SK-N-SH treated with all-trans-retinoic acid at 6 μM for 48 hours (cell line): Measurements from ENCODE around the gene L3MBTL1.

Experiments used
- ATAC-seq: fragments of 200-7000 bp; cut with Tn5 transposase; 3 replicates; pipeline ENCODE4 v1.9.1; 2020; ENCODE audit warnings: mild to moderate bottlenecking, moderate library complexity
- BACH2 ChIP-seq: fragments of 250-450 bp; sonication (Bioruptor Pico); IDR thresholded peaks from 2 replicates; pipeline ENCODE4 v1.9.0; 2021; ENCODE audit warnings: mild to moderate bottlenecking, borderline replicate concordance
- CREB5 ChIP-seq: fragments of 250-450 bp; sonication (Bioruptor Pico); IDR thresholded peaks from 2 replicates; pipeline ENCODE4 v1.5.1; 2020; ENCODE audit warnings: low read depth, mild to moderate bottlenecking, moderate library complexity
- CSRNP3 ChIP-seq: fragments of 250-450 bp; sonication (Bioruptor Pico); IDR thresholded peaks from 2 replicates; pipeline ENCODE4 v1.5.1; 2021; ENCODE audit warnings: mild to moderate bottlenecking, moderate library complexity
- GLIS3 ChIP-seq: fragments of 250-450 bp; sonication (Bioruptor Pico); IDR thresholded peaks from 2 replicates; pipeline ENCODE4 v1.5.0; 2020; ENCODE audit warnings: mild to moderate bottlenecking, moderate library complexity
- POU6F1 ChIP-seq: fragments of 250-450 bp; sonication (Bioruptor Pico); IDR thresholded peaks from 2 replicates; pipeline ENCODE4 v1.8.0; 2021; ENCODE audit warnings: low read depth, mild to moderate bottlenecking, moderate library complexity, borderline replicate concordance
- RARB ChIP-seq: fragments of 250-450 bp; sonication (Bioruptor Pico); IDR thresholded peaks from 2 replicates; pipeline ENCODE4 v1.8.0; 2021; ENCODE audit warnings: mild to moderate bottlenecking, moderate library complexity
- SNAI2 ChIP-seq: fragments of 250-450 bp; sonication (Bioruptor Pico); IDR thresholded peaks from 2 replicates; pipeline ENCODE4 v1.5.0; 2020; ENCODE audit warnings: mild to moderate bottlenecking, moderate library complexity
- TSHZ2 ChIP-seq: fragments of 250-450 bp; sonication (Bioruptor Pico); IDR thresholded peaks from 2 replicates; pipeline ENCODE4 v1.5.0; 2020; ENCODE audit warnings: mild to moderate bottlenecking, moderate library complexity
- ZFP3 ChIP-seq: fragments of 250-450 bp; sonication (Bioruptor Pico); IDR thresholded peaks from 2 replicates; pipeline ENCODE4 v1.5.0; 2020; ENCODE audit warnings: mild to moderate bottlenecking, moderate library complexity
- ZFP30 ChIP-seq: fragments of 450-650 bp; formaldehyde crosslinking; IDR thresholded peaks from 2 replicates; pipeline ENCODE4 v1.5.0; 2022; ENCODE audit warnings: mild to moderate bottlenecking, moderate library complexity
- ZNF565 ChIP-seq: fragments of 450-650 bp; formaldehyde crosslinking; conservative IDR thresholded peaks from 2 replicates; pipeline ENCODE4 v1.5.0; 2020; ENCODE audit warnings: low read depth, mild to moderate bottlenecking, moderate library complexity
- ZNF70 ChIP-seq: fragments of 450-650 bp; formaldehyde crosslinking; IDR thresholded peaks from 2 replicates; pipeline ENCODE4 v1.5.0; 2020; ENCODE audit warnings: mild to moderate bottlenecking, moderate library complexity
- ZNF8 ChIP-seq: fragments of 450-650 bp; formaldehyde crosslinking; IDR thresholded peaks from 2 replicates; pipeline ENCODE4 v1.5.0; 2020; ENCODE audit warnings: mild to moderate bottlenecking, moderate library complexity
- TF ChIP-seq, protein P1 (sequence below): fragments of 250-450 bp; sonication (Bioruptor Pico); IDR thresholded peaks from 2 replicates; pipeline ENCODE4 v1.8.0; 2020; ENCODE audit warnings: mild to moderate bottlenecking, moderate library complexity, borderline replicate concordance

L3MBTL1 gene

GRCh38 chr20:43461894-43462659, 45.4 kb upstream of the L3MBTL1 start:
- TF ChIP-seq GLIS3 (CRISPR knock-in tag), result no peak
- TF ChIP-seq POU6F1 (CRISPR knock-in tag), result no peak
- no peak for TF ChIP-seq ZNF565 (CRISPR knock-in tag)
- no peak for TF ChIP-seq RARB
- no peak for TF ChIP-seq SNAI2 (CRISPR knock-in tag)
- no peak for TF ChIP-seq ZNF70 (CRISPR knock-in tag)
- no peak for TF ChIP-seq TSHZ2 (CRISPR knock-in tag)
- TF ChIP-seq CSRNP3 (CRISPR knock-in tag), result no peak
- no peak for TF ChIP-seq ZNF8
- no peak for TF ChIP-seq ZFP3 (CRISPR knock-in tag)
- no peak for TF ChIP-seq BACH2 (CRISPR knock-in tag)
- no peak for TF ChIP-seq CREB5
- TF ChIP-seq ZFP30 (CRISPR knock-in tag), result no peak
- TF ChIP-seq, protein P1, sequence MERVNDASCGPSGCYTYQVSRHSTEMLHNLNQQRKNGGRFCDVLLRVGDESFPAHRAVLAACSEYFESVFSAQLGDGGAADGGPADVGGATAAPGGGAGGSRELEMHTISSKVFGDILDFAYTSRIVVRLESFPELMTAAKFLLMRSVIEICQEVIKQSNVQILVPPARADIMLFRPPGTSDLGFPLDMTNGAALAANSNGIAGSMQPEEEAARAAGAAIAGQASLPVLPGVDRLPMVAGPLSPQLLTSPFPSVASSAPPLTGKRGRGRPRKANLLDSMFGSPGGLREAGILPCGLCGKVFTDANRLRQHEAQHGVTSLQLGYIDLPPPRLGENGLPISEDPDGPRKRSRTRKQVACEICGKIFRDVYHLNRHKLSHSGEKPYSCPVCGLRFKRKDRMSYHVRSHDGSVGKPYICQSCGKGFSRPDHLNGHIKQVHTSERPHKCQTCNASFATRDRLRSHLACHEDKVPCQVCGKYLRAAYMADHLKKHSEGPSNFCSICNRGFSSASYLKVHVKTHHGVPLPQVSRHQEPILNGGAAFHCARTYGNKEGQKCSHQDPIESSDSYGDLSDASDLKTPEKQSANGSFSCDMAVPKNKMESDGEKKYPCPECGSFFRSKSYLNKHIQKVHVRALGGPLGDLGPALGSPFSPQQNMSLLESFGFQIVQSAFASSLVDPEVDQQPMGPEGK (CRISPR knock-in tag), result no peak
- TF ChIP-seq, all 23 proteins: peak for 0
- no peak for ATAC-seq

DNA sequence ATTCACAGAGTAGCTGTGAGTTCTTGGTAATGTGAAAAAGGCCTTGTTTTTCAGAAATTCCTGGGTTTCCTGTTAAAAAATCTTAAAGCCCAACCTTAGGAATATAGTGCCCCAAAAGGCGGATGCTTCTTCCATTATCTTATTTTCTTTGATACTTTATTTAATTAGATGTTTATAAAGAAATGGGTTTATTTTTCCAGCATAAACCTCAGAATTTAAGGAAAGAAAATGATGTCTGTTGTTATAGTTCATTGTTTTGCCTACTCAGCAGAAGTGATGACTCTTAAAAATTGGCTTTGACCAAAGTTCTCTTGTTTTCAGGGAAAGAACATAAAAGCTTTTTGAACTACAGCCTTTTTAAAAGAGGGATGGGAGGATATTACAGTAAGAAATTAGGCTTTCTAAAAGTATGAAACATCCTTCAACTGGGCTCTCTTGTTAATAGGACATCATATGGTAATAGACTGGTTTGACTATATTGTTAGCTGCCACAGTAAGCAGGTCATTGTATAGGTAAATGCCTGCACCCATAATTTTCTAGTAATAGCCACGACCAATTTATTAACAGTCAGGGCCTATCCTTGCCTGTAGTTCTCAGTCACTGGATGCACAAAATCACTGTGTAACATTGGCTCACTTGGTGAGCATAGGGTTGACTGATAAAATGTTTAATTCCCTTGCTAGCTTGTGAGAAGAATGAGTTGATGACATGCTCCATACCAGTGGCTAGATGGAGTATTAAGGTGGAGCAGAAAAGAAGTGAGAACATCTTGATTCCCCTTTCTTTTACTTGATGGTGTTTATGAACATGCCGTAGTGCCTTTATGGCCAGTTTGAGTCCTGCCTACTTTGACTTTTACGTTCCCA, 44.6 kb upstream of the L3MBTL1 start:
- TF ChIP-seq ZFP30 (CRISPR knock-in tag), result no peak
- no peak for TF ChIP-seq ZFP3 (CRISPR knock-in tag)
- no peak for TF ChIP-seq POU6F1 (CRISPR knock-in tag)
- TF ChIP-seq TSHZ2 (CRISPR knock-in tag), result no peak
- TF ChIP-seq ZNF565 (CRISPR knock-in tag), result no peak
- no peak for ATAC-seq
